Astrocyte (in vitro differentiated cells and primary cell): ENCODE data around the gene B4GALT7. TPM values are rescaled to one million over a fixed set of nuclear protein-coding genes. Genes with fewer than 3 reads are reported as not detected.
A peak's percentile ranks its signal among the peaks of the same experiment; 100 is the strongest.

Experiments
- DNase-seq: peaks from one replicate; pipeline ENCODE4 v3.0.0-alpha.2; 2010; ENCODE audit warnings: low read depth
- FAIRE-seq: peaks from 2 replicates; lab custom pipeline; 2011; peaks lifted over from hg19 to GRCh38; lab: Jason Lieb, UNC
- H2AFZ ChIP-seq: 2 replicates; pipeline ENCODE4 v1.6.0; 2012; ENCODE audit warnings: low read depth, low read length, inconsistent platforms
- H3K27ac ChIP-seq: 2 replicates; pipeline ENCODE4 v1.5.1; 2011; ENCODE audit warnings: low read depth, low read length, inconsistent platforms
- H3K27me3 ChIP-seq: 2 replicates; pipeline ENCODE4 v1.6.0; 2011; ENCODE audit warnings: low read length, inconsistent platforms; ENCODE audit not compliant: insufficient read depth
- H3K36me3 ChIP-seq: 2 replicates; pipeline ENCODE4 v1.5.1; 2011; ENCODE audit warnings: low read length, inconsistent platforms; ENCODE audit not compliant: insufficient read depth
- H3K4me1 ChIP-seq: 2 replicates; pipeline ENCODE4 v1.5.1; 2011; ENCODE audit warnings: low read length, inconsistent platforms; ENCODE audit not compliant: insufficient read depth
- H3K4me2 ChIP-seq: 2 replicates; pipeline ENCODE4 v1.6.0; 2012; ENCODE audit warnings: low read length, inconsistent platforms
- H3K4me3 ChIP-seq: 2 replicates; pipeline ENCODE4 v1.5.1; 2011; ENCODE audit warnings: low read depth, mild to moderate bottlenecking, low read length, inconsistent platforms; ENCODE audit not compliant: insufficient read depth
- H3K79me2 ChIP-seq: 2 replicates; pipeline ENCODE4 v1.6.0; 2012; ENCODE audit warnings: mild to moderate bottlenecking, low read length, inconsistent platforms; ENCODE audit not compliant: insufficient read depth
- H3K9ac ChIP-seq: 2 replicates; pipeline ENCODE4 v1.6.0; 2012; ENCODE audit warnings: mild to moderate bottlenecking, low read length, inconsistent platforms
- H3K9me3 ChIP-seq: 2 replicates; pipeline ENCODE4 v1.5.1; 2012; ENCODE audit warnings: low read depth, mild to moderate bottlenecking, low read length, inconsistent platforms; ENCODE audit not compliant: insufficient read depth
- H4K20me1 ChIP-seq: 2 replicates; pipeline ENCODE4 v1.6.0; 2012; ENCODE audit warnings: low read length, inconsistent platforms; ENCODE audit not compliant: insufficient read depth
- H3K27ac Mint-ChIP-seq: one replicate; pipeline ENCODE4 v1.8.0; 2021; ENCODE audit warnings: mild to moderate bottlenecking, mixed read lengths; ENCODE audit not compliant: unreplicated experiment
- H3K27me3 Mint-ChIP-seq: one replicate; pipeline ENCODE4 v1.8.0; 2021; ENCODE audit warnings: low read depth, mixed read lengths; ENCODE audit not compliant: unreplicated experiment
- H3K36me3 Mint-ChIP-seq: one replicate; pipeline ENCODE4 v1.8.0; 2021; ENCODE audit warnings: low read depth, mixed read lengths; ENCODE audit not compliant: unreplicated experiment
- H3K4me1 Mint-ChIP-seq: one replicate; pipeline ENCODE4 v1.8.0; 2021; ENCODE audit warnings: low read depth, mixed read lengths; ENCODE audit not compliant: unreplicated experiment
- H3K4me3 Mint-ChIP-seq: one replicate; pipeline ENCODE4 v1.8.0; 2021; ENCODE audit warnings: mild to moderate bottlenecking, moderate library complexity, mixed read lengths; ENCODE audit not compliant: unreplicated experiment
- H3K9me3 Mint-ChIP-seq: one replicate; pipeline ENCODE4 v1.8.0; 2021; ENCODE audit warnings: mild to moderate bottlenecking, mixed read lengths; ENCODE audit not compliant: unreplicated experiment
- EZH2 ChIP-seq: IDR thresholded peaks from 2 replicates; pipeline ENCODE4 v1.6.1; 2012; ENCODE audit warnings: mild to moderate bottlenecking, low read length, inconsistent platforms; ENCODE audit not compliant: insufficient read depth
- total RNA-seq: library from RNA; stranded (reverse); gene quantifications from 2 replicates; pipeline ENCODE4 v1.2.1, GENCODE V29; 2021
- TF ChIP-seq, protein P1 (sequence below): IDR thresholded peaks from 2 replicates; pipeline ENCODE4 v1.5.1; 2011; ENCODE audit warnings: low read depth, mild to moderate bottlenecking, inconsistent platforms, low read length, moderate library complexity; ENCODE audit not compliant: insufficient read depth

Gene B4GALT7
- total RNA-seq, 1 donor from 2014 or later: 35.0 TPM

DNA sequence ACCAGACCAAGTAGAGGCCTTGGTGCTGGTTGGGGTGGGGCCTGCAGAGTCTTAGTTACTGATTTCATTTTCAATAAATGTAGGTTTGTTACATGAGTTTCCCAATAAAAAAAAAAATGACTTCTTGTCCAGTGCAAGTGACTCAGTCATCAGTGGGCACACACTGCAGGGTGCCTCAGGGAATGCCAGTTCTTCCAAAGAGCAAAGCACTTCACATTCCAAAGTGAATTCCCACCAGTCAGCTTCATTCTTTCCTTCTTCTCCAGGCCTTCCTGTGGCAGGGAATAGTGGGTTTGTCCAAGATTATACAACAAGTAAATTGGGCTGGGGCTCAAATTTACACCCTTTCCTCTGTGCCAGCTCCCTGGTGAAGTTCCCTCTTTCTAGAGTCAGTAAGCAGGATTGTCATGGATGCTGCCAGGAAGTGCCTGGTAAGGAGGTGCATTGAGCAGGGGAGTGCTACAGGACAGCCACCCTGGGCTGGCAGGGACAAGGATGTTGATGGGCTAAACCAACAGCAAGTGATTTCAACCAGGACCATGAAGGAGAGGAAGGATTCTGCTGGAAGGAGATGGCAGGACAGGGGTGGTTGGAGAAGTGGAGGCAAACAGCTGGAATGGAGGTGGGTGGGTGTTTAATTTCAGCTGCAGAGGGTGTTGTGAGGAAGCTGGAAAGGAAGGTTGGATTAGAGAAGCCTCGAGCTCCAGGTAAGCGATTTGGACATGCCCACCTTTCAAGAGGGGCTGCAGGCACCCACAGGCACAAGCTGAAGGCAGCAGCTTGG is 3.7 kb upstream of the B4GALT7 start:
- Histone ChIP-seq H3K36me3 (peaks cover 29% of the 10 kb centered on the region), H3K79me2 (peaks cover 39% of the 10 kb centered on the region), H3K4me1 (peaks cover 15% of the 10 kb centered on the region), H3K27me3 (no peaks in the 10 kb centered on the region), H3K9ac (no peak overlapping the region), H3K9me3 (no peaks in the 10 kb centered on the region), H4K20me1 (peaks cover 40% of the 10 kb centered on the region), H3K4me3 (no peak overlapping the region), H3K27ac (no peak overlapping the region), H3K4me2 (no peak overlapping the region), H2AFZ (no peak overlapping the region)
- FAIRE-seq: no peak
- no peak for DNase-seq
- H3K4me3 Mint-ChIP-seq: peak overlapping the region; percentile 10
- H3K27me3 Mint-ChIP-seq: no peaks in the 10 kb centered on the region
- H3K4me1 Mint-ChIP-seq: peaks cover 13% of the 10 kb centered on the region
- H3K36me3 Mint-ChIP-seq: peaks cover 26% of the 10 kb centered on the region
- H3K9me3 Mint-ChIP-seq: no peaks in the 10 kb centered on the region
- TF ChIP-seq, protein P1, sequence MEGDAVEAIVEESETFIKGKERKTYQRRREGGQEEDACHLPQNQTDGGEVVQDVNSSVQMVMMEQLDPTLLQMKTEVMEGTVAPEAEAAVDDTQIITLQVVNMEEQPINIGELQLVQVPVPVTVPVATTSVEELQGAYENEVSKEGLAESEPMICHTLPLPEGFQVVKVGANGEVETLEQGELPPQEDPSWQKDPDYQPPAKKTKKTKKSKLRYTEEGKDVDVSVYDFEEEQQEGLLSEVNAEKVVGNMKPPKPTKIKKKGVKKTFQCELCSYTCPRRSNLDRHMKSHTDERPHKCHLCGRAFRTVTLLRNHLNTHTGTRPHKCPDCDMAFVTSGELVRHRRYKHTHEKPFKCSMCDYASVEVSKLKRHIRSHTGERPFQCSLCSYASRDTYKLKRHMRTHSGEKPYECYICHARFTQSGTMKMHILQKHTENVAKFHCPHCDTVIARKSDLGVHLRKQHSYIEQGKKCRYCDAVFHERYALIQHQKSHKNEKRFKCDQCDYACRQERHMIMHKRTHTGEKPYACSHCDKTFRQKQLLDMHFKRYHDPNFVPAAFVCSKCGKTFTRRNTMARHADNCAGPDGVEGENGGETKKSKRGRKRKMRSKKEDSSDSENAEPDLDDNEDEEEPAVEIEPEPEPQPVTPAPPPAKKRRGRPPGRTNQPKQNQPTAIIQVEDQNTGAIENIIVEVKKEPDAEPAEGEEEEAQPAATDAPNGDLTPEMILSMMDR: no peak
- no peak for TF ChIP-seq EZH2
- no peak overlapping the region for H3K27ac Mint-ChIP-seq

DNA sequence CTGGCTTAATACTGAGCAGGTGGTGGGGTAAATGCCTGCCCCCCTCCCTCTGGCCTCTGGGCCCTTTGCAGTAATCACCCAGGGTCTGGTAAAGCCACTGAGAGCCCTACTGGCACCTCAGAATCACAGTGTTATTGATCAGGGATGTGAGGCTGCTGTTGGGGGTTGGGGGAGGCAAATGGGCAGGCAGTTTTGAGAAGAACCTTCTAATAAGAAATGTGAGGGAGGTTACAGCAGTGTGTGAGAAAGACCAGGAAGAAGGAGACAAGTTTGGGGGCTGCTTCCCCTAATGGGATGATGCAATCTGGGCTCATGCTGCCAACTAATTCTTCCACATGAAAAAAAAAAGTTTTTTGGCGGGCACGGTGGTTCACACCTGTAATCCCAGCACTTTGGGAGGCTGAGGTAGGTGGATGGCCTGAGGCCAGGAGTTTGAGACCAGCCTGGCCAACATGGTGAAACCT is 3.1 kb upstream of the B4GALT7 start:
- Histone ChIP-seq H3K4me2 (no peak overlapping the region), H3K4me1 (peaks cover 16% of the 10 kb centered on the region), H3K79me2 (peaks cover 46% of the 10 kb centered on the region), H3K9me3 (no peaks in the 10 kb centered on the region), H3K27ac (no peak overlapping the region), H4K20me1 (peaks cover 47% of the 10 kb centered on the region), H2AFZ (no peak overlapping the region), H3K4me3 (no peak overlapping the region), H3K36me3 (peaks cover 29% of the 10 kb centered on the region), H3K27me3 (no peaks in the 10 kb centered on the region), H3K9ac (no peak overlapping the region)
- TF ChIP-seq EZH2: no peak
- TF ChIP-seq, protein P1: no peak
- Mint-ChIP-seq H3K4me3 (no peak overlapping the region), H3K36me3 (peaks cover 24% of the 10 kb centered on the region), H3K27me3 (no peaks in the 10 kb centered on the region), H3K4me1 (peaks cover 13% of the 10 kb centered on the region), H3K9me3 (no peaks in the 10 kb centered on the region), H3K27ac (no peak overlapping the region)
- no peak for FAIRE-seq
- DNase-seq: no peak

DNA sequence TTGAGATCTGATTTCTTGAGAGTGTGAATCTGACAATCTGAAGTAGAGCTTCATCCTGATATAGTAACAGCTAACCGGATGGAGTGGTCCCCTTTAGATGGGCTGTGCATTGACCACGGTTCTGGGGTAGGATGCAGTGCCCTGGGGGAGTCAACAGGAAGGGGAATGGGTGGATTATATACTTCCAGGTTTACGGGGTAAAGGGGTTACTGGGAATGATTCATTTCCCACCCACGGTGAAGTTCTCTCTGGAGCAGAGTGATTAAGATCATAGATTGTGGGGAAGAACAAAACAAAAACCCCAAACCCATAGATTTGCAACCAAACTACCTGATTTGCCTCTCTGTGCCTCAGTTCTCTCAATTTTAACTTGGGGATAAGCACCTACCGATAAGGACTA is 1.5 kb upstream of the B4GALT7 start:
- peak overlapping the region; percentile 28 for H3K4me2 ChIP-seq
- no peak overlapping the region for H3K27ac Mint-ChIP-seq

More for the DNA sequence above, 1.5 kb upstream of the B4GALT7 start:
- Mint-ChIP-seq H3K9me3 (no peaks in the 10 kb centered on the region), H3K4me1 (peaks cover 20% of the 10 kb centered on the region), H3K4me3 (peak overlapping the region; percentile 77), H3K27me3 (no peaks in the 10 kb centered on the region), H3K36me3 (peaks cover 24% of the 10 kb centered on the region)
- H3K4me1 ChIP-seq: peaks cover 11% of the 10 kb centered on the region
- H4K20me1 ChIP-seq: peaks cover 52% of the 10 kb centered on the region
- no peak for FAIRE-seq
- H3K4me3 ChIP-seq: no peak overlapping the region
- DNase-seq: no peak
- H3K27me3 ChIP-seq: no peaks in the 10 kb centered on the region
- H3K79me2 ChIP-seq: peaks cover 36% of the 10 kb centered on the region
- no peak overlapping the region for H2AFZ ChIP-seq
- TF ChIP-seq, protein P1: no peak
- no peak for TF ChIP-seq EZH2
- peaks cover 29% of the 10 kb centered on the region for H3K36me3 ChIP-seq
- H3K9ac ChIP-seq: no peak overlapping the region
- H3K9me3 ChIP-seq: no peaks in the 10 kb centered on the region
- no peak overlapping the region for H3K27ac ChIP-seq
